Measurements from ENCODE around the gene RNH1.
A peak's percentile ranks its signal among the peaks of the same experiment; 100 is the strongest.

RNH1 gene

DNA sequence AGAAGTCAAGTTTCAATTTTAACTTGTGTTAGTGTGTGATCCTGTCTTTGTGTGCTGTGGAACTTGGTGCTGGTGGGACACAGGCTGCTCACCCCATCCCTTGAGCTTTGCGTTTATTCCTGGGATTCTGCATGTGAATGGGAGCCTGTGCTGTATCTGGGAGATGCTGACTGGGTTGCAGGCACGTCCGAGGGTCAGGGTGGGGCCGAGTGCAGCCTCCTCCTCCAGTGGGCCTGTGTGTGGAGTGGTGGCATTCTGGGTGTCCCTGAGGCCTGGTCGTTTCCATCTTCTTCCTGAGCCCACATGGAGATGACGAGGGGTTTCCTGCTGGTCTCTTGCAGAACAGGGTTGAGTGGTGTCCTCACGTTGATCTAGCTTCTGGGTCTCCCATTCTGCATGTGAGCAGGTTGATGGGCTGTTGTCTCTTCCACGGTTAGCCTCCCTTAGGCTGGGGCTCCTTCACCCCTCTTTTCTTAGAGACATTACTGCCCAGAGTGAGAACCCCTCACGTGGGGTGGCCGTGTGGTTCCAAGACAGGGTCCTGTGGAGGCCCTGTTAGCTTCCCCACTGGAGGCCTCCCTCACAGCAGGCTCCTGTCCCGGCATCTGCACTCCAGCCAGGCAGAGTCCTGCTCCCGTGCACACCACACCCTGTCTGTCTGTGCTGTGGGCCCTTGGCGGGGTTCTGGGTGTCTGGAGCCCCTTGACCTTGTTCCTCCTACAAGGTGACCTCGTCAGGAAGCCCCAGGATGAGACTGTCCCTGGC lies 52.1 kb downstream of the RNH1 start:
- no peak for DNase-seq

DNA sequence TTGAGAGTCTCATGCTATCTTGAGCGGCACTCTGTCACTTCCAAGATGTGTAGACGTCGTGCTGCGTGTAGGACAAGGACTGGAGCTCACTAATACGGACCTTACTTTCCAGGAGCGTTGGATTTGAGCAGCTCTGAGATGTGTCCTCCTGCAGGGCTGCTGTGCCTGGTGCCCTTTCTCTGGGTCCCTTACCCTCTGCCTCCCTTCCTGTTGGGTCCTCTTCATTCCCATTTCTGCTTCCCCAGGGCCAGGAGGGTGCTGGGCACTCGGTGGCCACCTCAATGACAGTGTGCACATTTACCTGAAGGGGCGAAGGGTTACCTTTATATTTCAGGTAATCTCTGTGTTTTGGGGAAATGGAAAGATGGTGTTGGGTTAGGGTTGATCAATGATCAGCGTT lies 53.0 kb downstream of the RNH1 start:
- no peak for DNase-seq

DNA sequence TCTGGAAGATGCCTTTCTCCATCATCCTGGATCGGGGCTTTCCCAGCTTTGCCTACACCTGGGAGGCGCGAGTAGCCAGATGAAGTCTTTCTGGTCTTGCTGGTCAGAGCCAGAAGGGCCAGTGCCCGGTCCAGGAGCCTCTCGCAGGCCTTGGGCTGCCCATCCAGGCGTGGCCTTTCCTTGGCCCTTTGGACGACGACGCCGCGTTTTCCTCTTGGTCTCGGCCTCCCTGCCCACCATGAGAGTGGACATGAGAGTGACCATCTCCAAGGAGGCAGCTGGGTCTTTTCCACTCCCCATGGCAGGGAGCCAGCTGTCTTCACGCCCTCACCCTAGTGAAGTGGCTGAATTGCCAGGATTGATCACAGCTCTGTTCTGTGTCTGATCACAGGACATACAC lies 53.5 kb downstream of the RNH1 start:
- no peak for DNase-seq

DNA sequence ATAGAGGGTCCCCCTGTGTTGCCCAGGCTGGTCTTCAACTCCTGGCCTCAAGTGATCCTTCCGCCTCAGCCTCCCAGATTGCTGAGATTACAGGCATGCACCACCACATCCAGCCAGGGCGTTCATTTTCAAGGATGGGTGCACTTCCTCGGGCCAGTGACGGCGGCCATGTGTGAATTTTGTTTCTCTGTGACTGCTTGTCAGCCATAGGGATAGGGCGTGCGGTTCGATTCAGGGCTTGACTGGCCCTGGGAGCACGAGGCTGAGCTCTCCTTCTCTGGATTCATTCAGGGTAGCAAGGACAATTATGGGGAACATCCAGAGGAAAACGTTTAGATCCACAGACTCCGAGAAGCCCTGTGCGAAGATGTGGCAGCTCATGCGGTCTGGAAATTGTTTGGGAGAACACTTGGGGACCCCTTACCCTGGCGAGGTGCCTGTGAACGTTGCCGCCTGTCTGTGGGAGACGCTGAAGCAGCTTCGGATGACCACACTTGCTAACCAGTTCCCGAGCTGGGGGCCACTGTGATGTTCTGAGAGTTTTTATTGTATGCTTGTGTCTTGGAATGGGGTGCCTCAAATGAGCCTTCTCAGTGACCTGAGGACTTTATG lies 54.0 kb downstream of the RNH1 start:
- DNase-seq: no peak

DNA sequence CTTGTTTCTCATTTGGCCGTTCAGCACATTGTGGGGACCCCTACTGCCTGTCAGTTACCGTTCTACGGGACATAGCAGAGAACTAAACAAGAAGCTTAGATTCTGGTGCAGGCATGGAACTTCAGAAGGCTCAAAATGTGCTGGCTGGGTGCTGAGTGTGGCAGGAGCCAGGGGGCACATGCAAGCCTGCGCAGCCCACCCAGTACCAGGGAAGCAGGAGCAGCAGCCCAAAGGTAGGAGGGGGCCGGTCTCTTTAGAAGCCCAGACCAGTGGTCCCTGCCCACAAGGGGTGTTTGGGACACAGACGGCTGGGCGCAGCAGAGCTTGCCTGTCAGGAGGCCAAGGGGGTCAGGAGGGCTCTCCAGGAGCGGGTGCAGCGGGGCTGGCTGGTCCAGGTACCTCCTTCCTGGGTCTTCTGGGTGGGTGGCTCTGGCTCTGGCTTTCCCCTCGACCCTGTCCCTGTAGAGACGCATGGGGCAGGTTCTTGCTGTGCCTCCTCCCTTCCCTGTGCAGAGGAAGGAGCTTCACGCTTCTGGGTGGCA lies 54.8 kb downstream of the RNH1 start:
- DNase-seq: no peak

DNA sequence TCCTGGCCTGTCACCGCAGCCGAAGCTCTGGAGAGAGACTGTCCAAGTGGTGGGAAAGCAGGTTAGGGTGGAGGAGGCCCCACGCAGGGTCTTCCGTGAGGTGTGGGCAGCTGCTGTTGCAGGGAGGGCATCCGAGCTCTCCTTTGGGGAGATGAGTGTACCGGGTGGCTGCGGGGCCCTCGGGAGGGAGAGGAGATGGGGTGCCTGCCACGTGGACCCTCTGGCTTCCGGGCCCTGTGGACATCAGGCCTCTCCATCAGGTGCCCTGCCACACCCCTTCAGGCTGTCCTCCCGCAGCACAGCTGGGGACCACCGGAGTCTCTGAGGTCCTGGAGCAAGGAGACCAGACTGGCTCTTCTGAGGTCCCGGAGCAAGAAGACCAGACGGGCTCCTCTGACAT lies 55.3 kb downstream of the RNH1 start:
- no peak for DNase-seq

DNA sequence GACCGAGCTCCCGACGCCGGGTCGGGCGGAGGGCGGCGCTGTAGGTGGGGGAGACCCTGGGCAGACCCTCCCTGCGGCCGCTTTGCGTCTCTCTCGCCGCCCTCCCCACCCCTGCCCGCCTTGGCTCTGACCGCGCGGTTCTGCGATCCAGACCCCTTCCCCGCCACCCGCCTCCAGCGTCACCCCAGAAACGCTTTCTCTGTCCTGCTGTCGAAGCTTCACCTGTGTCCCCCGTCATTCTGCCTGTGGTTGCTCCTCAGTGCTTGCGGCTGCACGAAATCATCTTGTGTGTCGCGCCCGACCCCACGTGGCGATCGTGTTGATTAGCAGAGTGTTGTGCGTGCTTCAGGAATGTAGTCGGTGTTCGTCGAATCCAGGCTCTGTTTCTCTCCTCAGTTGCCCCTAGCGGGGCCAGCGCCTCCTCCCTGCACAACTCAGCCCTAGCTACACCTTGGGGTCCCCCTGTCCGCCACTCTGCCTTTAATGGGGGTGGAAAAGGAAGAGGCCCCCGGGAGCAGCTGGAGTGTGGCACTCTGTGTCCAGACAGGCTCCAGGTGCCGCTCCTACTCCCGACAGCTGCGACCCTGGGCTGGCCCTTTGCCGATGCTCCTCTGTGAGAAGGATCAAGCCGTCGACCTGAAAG lies 56.1 kb downstream of the RNH1 start:
- DNase-seq: peak; percentile 81

DNA sequence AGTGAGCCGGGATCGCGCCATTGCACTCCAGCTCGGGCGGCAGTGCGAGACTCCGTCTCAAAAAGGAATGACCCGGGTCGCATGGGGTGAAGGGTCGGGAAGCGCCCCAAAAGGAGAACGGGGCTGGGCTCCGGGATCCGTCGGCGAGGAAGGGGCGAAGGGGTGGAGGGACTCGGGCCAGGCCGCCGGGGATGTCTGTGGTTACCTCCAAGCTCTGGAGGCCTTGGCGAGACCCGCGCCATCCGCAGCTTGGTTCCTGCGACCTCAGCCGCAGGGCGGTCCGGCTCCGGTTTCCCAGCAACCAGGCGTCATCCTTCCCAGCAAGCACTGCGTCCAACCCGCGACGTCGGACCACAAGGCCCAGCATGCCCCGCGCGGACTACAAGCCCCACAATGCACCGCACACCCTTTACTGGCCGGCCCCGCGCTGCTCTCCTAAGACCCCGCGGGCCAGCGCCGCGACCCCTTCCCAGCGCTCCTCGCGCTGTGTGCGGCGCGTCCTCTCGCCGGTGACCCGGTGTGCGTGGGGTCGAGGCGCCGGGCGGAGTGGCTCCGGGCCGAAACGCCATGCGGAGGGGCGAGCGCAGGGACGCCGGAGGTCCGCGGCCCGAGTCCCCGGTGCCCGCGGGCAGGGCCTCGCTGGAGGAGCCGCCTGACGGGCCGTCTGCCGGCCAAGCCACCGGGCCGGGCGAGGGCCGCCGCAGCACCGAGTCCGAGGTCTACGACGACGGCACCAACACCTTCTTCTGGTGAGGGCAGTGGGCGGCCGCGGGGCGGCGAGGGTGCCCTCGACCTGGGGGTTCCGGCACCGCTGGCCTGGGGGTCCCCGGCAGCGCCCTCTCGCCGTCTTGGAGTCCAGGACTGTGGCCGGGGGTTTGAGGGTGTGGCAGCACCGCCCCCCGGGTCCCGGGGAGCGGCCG lies 56.9 kb downstream of the RNH1 start, which contains the start of gene PTDSS2:
PTDSS2 (plus strand) TSS at position 391 of the 920 bp plus-strand sequence; CDS start at position 568, 177 bp downstream.
- peak; percentile 95 for DNase-seq

DNA sequence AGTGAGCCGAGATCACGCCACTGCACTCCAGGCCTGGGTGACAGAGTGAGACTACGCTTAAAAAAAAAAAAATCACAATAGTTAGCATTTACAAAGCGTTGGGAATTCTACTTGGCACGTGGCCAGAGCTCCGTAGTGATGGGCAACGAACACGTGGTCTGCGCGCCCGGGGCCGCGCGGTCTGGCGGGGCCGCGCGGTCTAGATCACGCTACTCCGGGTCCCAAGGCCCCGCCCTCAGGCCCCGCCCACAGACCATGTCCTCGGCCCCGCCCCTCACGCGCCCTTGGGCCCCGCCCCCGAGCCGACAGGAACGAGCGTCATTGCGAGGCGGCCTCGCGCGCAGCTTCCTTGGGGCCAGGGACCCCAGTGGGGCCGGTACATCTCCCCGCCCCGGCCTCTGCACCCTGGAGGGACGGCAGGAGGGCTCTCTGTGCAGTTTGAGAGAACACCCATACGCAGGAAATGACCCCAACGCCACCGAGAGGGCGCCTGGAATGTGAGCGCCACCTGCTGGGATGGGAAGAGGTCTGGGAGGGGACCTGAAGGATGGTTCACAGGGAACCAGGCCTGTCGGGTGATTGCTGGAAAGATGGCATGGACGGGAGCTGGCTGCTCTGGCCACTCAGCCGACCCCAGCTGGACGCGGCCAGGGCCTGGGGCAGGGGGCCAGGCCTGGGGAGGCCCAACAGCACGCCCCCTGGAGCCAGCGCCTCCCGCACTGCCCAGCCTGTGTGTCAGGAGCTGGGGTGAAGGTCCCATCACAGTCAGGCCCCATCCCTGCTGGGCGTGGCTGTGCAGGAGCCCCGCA lies 58.9 kb downstream of the RNH1 start:
- DNase-seq: peak; percentile 97

DNA sequence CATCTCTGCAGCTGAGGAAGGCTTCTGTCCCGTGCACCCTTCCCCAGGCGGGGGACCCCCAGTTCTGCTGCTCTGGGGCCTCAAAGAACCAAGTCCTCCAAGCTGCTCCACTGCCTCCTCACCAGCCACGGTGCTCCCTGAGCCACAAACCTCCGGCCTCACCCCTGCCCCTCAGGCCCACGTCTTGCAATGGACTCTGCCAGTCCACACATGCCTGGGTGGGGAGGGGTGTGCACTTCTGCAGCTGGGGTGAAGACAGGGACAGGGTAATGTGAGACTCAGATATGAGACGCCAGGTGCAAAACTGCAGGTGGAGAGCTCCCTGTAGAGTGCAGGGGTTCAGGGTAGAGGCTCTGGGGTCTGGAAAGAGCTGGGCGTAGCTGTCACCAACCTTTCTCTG lies 60.2 kb downstream of the RNH1 start:
- no peak for DNase-seq

DNA sequence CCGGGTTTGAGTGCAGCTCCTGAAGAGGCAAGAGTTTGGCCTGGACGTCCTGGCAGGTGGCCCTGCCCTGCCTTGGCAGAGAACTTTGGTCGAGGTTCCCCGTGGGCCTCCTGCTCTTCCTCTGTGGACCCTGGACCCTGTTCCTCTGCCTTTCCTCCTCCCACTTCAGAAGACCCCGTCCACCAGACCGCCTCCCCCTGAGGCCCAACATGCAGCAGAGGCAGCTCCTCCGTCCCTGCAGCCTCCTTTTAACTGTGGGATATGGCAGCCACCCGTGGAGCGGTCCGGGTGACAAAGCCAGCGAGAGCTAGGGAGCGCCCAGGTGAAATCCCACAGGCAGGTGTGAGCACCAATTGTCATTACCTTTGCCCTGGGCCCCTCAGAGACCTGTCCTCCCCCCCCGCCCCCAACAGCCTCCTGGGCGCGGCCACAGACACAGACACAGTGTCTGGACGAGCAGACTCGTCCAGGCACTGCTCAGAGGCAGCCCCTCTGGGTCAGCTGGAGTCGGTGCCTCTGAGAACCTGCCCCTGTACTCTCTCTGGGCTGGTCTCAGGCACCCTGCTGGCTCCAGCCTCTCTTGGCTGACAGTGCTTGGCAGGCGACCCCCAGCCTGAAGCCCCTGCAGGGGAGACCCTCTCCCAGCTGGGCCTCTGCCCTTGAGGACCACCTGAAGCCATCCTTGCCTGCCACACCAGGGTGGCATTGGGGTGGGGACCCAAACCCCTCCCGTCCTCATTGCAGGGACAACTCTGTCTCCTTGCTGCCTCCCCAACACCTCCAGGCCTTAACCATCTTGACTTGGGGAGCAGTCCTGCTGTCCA lies 61.1 kb downstream of the RNH1 start:
- no peak for DNase-seq
